H54 (cell line): ENCODE data around the gene SCN3B.

ENCODE experiments used
- DNase-seq: peaks from one replicate; pipeline ENCODE4 v3.0.0; 2011; ENCODE audit warnings: low spot score, mixed read lengths; ENCODE audit not compliant: insufficient read length
- FAIRE-seq: peaks from 3 replicates; lab custom pipeline; 2011; peaks lifted over from hg19 to GRCh38; lab: Jason Lieb, UNC
- POLR2A ChIP-seq: IDR thresholded peaks from 2 replicates; pipeline ENCODE4 v1.6.1; 2011; ENCODE audit warnings: low read depth, mild to moderate bottlenecking, low read length

SCN3B gene

GRCh38 chr11:123654566-123655081 lies at the start of gene SCN3B:
Gene SCN3B, minus strand, starts transcription at chr11:123654624. Its CDS starts 823 bp downstream, at chr11:123653801.
- no peak for FAIRE-seq
- no peak for TF ChIP-seq POLR2A
- peak; percentile 30 for DNase-seq

GRCh38 chr11:123702696-123703095 lies 48.3 kb upstream of the SCN3B start:
- DNase-seq (no peak), FAIRE-seq (no peak)
- TF ChIP-seq POLR2A, result no peak

GRCh38 chr11:123702139-123702538 lies 47.7 kb upstream of the SCN3B start:
- FAIRE-seq, result no peak
- no peak for TF ChIP-seq POLR2A
- no peak for DNase-seq

GRCh38 chr11:123700772-123701171 lies 46.3 kb upstream of the SCN3B start:
- DNase-seq (no peak), FAIRE-seq (no peak)

GRCh38 chr11:123698546-123699127 lies 44.2 kb upstream of the SCN3B start:
- FAIRE-seq, result no peak
- DNase-seq, result no peak
- no peak for TF ChIP-seq POLR2A

More at GRCh38 chr11:123700772-123701171, 46.3 kb upstream of the SCN3B start:
- no peak for TF ChIP-seq POLR2A

GRCh38 chr11:123696183-123696582 lies 41.8 kb upstream of the SCN3B start:
- DNase-seq (no peak), FAIRE-seq (no peak)
- TF ChIP-seq POLR2A, result no peak

GRCh38 chr11:123695231-123695630 lies 40.8 kb upstream of the SCN3B start:
- TF ChIP-seq POLR2A, result no peak
- DNase-seq (no peak), FAIRE-seq (no peak)

GRCh38 chr11:123694551-123694950 lies 40.1 kb upstream of the SCN3B start:
- no peak for DNase-seq
- no peak for TF ChIP-seq POLR2A
- no peak for FAIRE-seq

GRCh38 chr11:123692961-123693360 lies 38.5 kb upstream of the SCN3B start:
- TF ChIP-seq POLR2A, result no peak
- no peak for FAIRE-seq
- DNase-seq, result no peak

GRCh38 chr11:123690485-123690884 lies 36.1 kb upstream of the SCN3B start:
- no peak for TF ChIP-seq POLR2A
- FAIRE-seq, result peak; percentile 65
- peak; percentile 23 for DNase-seq

GRCh38 chr11:123684601-123685000 lies 30.2 kb upstream of the SCN3B start:
- FAIRE-seq (no peak), DNase-seq (no peak)
- TF ChIP-seq POLR2A, result no peak

GRCh38 chr11:123683428-123684170 lies 29.2 kb upstream of the SCN3B start:
- no peak for DNase-seq
- no peak for FAIRE-seq
- no peak for TF ChIP-seq POLR2A

- DNase-seq (no peak), FAIRE-seq (no peak)
- TF ChIP-seq POLR2A, result no peak
These were observed 28.4 kb upstream of the SCN3B start for GRCh38 chr11:123682696-123683410.

- DNase-seq, result no peak
- no peak for FAIRE-seq
- TF ChIP-seq POLR2A, result no peak
These were observed 26.6 kb upstream of the SCN3B start for GRCh38 chr11:123681030-123681429.
